GM18861 (cell line): ENCODE data around the gene COL6A2.
"Not testable (repeated sequence)": the region's sequence is repeated elsewhere in the genome, so short reads cannot be mapped to it uniquely, and the experiment has no call there.

ENCODE experiments used
- ATAC-seq: cut with Tn5 transposase; IDR thresholded peaks from one replicate; pipeline ENCODE4 v1.9.1; 2021; ENCODE audit not compliant: unreplicated experiment

The COL6A2 gene

DNA sequence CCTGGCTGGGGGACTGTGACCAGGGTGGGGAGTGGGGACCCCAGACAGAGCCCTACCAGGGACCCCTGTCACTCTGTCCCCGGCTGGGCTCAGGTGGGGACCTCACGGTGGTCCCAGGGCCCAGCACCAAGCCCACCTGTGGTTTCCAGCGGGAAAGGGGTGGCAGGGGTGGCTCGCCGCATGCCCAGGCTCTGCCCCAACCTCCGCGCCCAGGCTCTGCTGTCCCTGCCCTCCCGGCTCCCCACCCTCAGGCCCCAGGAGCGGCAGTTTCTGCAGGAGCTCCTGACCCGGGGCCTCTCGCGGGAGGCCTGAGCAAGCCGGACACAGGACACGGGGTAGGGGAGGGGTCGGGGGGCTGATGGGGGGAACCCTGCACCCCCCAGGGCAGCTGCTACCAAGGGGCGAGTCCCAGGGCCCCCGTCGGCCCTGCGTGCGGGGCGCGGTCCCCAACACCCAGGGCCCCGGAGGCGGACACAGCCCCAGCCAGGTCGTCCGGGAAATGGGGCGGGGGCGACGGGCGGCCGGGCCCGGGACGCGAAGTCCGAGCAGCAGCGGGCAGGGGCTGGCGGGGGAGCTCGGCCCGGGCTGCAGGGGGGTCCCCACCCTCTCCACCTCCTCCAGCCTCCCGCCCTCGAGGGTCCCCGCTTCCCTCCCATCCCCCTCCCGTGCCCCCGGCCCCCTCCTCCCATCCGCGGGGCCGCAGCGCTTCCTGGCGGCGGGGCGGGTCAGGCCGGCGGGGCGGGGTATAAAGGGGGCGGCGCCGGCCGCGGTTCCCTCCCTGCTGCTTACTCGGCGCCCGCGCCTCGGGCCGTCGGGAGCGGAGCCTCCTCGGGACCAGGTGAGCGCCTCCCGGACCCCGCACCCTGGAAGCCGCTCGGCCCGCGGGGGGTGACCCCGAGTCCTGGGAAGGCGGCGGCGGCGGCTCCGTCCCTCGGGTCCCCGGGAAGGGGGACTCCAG, at the start of gene COL6A2:
TSS of gene COL6A2 (plus strand) at position 777 of the 958 bp plus-strand sequence.
- ATAC-seq = no peak

DNA sequence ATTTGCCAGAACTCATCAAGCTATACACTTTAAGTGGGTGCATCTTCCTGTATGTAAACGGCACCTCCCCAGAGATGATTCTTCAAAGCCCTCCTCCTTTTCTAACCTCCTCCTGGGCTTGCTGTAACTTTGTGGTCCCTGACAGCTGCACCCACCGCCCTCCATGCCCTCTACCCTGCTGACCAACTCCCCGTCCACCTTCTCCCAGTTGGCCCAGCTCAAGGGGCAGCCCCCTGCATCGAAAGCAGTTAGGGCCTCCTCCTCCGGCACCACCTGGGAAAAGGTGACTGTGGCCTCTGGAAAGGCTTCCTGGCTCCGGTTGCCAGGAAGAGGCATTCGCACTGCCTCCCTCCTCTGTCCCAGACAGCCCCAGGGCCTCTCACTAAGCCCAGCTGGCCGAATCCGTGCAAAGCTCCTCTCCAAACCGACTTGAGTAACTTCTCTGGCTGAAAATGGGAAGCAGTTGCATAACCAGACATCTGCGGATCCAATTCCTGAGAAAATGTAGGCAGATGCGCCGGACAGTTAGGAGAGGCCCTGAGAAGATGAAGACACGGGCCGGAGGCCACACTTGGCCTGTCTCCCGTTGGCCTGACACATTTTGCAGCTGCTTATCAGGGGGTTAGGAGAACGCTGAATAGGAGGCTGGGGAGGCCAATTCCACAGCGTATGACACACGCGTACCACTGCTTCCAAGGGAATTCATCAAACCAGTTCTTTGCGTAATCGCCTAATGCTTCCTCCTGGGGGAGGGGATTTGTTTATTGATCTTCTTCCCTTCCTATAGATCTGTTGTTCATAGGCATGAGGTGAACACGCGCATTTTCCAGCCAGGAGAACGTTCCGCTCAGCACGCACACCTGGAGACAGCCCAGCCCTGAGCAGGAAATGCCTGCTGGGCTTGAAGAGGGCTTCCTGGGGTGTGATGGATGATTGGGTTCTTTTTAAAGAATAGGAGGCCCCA, 48.7 kb upstream of the COL6A2 start:
- no peak for ATAC-seq

DNA sequence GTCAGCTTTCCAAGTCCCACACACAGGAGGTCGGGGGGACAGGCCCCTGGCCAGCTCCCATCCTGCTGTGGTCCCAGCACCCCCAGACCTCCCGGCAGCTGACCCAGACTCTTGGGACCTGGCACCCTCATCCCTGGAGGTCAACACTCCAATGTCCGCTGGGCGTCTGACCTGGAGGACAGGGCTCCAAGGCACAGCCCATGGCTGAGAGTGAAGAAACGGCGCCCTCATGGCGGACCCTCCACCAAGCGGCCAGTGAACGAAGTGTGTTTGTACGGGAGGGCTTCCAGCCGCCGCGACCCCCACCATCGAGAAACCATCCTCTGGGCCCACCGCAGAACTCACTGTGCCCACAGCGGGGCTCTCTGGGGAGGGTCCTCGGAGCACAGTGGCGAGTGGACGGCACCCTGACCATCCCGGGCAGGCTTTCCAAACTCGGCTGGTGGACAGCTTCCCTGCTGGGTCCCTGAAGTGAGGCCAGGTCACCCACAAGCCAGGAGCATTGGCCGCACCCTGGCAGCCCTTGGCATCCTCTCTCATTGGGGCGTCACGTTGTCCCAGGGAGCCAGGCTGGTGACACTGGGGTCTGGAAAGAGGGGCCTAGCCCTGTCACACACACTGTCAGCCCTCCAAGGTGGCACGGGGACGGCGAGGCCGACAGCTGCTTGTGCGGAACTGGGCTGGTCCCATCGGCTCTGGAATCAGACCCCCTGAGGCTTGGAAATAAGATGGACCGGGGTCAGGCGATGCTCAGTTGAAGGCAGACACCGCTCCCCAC, 47.8 kb upstream of the COL6A2 start:
- no peak for ATAC-seq

DNA sequence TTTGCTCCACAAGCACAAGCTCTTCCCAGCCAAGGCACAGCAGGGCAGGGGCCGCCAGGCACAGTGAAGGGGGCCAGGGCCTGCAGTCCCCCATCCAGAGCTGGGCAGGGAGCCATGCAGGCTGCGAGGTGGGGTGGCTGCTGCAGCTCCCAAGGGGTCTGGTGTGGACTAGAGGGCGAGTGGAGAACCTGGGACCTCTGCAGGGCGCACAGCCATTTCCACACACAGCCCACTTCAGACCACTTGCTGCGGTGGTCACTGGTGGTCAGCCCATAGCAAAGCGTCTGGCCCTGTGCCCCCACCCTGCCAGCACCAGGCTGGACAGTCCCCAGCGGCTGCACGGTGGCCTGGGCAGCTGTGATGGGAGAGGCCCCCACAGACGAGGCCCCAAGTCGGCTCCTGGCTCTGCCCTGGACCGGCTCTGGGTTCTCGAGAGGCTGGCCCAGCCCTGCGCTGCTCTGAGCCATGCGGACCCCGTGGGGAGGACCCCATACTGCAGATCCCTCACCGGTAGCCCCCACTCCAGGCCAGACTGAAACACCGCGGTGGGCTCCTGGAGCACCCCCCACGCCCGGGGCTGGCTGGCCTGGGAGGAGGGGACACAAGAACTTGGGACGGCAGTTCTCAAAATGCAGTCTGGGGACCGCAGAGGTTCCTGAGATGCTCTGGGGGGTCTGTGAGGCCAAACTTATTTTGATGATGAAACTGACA, 47.1 kb upstream of the COL6A2 start:
- ATAC-seq = no peak

DNA sequence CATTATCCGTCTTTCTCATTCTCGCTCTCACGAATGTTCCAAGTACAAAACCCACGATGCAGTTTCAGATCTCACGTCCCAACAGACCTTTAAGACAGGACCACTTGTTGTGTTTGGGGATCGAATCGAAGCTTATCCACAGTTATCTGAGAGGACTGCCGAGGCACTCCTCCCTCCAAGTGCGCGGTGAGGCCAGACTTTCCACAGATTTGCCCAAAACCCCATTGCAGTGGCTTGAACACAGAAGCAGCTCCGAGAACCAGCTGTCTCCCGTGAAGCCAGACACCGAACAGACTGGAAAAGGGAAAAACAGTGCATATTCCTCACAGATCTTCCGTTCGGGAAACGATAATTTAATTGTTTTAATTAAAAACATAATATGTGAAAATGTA, 46.5 kb upstream of the COL6A2 start:
- ATAC-seq = no peak

DNA sequence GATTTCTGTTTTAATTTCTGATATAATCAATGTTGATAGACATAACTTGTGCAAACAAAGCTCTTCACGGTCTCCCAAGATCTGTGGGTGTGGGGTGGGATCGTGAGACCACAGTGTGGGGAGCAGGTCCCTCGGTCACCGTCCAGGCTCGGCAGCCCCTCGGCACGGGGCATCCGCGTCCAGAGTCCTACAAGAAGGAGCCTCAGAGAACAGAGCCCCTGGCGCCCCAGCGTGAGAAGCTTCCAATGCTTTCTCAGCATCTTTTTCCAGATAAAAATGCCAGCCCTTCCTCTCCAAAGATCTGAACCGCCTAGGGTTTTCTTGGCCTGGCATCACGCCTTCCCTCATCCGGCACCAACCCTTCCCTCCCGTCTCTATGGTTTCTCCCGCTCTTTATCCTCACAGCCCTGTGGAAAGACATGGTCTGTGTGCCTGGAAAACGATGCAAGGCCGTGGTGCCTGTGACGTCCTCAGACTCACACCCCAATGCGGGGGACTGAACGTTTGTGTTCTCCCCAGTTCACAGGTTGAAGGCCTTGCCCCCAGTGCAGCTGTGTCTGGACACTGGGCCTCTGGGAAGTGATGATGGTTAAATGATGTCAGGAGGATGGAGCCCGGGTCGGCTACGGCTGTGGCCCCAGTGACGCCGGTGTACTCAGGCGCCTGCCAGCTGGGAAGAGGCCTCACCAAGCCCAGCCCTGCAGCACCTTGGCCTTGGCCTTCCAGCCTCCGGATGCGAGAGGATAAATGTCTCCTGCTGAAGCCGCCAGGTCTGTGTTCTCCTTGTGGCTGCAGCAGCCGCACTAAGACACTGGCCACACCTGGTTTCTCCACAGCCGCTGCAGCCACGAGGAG, 45.9 kb upstream of the COL6A2 start:
- no peak for ATAC-seq

DNA sequence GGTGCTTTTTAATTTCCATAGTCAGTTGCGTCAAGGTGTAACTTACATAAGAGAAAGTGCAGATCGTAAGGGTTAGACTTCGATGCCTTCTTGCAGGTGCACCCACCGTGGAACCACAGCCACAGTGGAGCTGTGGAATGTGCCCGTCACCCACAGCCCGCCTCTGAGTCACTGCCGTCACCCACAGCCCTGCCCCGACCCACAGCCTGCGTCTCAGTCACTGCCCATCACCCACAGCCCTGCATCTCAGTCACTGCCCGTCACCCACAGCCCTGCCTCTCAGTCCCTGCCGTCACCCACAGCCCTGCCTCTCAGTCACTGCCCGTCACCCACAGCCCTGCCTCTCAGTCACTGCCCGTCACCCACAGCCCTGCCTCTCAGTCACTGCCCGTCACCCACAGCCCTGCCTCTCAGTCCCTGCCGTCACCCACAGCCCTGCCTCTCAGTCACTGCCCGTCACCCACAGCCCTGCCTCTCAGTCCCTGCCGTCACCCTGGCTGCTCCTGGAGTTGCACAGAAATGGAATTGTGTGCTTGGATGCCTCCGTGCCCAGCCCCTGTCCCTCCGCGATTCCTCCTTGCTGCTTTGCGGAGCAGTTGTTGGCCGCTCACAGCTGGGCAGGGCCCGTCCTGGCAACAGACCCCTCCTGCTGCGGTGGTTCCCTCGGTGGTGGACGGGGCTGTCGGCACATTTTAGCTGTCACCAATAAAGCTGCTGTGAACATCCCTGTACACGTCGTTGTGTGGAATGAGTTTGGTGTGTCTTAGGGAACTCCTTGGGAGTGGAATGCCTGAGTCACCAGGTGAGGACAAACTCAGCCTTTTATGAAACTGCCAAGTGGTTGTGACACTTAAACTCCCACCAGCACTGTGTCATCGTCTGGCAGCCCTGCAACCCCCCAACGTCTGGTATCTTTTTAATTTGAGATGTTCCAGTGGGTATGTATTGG, 44.9 kb upstream of the COL6A2 start:
- no peak for ATAC-seq

DNA sequence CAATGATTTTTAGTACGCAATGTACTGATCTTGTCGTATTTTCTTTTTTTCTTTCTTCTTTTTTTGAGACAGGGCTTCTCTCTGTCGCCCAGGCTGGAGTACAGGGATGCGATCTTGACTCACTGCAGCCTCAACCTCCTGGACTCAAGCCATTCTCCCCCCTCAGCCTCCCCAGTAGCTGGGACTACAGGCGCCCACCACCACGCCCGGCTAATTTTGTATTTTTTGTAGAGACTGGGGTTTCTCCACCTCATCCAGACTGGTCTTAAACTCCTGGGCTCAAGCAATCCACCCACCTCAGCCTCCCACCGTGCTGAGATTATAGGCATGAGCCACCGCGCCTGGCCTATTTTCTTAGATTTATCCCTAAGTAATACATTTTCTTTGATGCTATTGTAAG, 43.9 kb upstream of the COL6A2 start:
- no peak for ATAC-seq

DNA sequence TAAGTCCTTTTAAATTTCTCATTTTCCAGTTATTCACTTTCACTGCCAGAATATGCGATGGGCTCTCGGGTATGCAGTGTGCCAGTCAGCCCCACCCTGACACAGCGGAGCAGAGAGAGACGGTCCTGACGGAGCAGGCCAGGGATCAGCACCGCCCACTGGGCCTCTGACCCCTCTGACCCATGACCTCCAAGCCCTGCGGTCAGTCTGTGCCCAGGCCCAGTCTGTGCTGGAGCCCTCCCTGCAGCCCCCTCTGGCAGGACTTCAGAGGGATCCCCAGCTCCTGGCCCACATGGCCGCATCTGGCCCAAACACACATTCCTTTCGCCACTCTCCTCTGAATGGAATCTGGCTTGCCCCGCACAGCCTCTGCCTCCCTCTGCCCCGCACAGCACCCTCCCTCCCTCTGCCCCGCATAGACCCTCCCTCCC, 43.4 kb upstream of the COL6A2 start:
- no peak for ATAC-seq

DNA sequence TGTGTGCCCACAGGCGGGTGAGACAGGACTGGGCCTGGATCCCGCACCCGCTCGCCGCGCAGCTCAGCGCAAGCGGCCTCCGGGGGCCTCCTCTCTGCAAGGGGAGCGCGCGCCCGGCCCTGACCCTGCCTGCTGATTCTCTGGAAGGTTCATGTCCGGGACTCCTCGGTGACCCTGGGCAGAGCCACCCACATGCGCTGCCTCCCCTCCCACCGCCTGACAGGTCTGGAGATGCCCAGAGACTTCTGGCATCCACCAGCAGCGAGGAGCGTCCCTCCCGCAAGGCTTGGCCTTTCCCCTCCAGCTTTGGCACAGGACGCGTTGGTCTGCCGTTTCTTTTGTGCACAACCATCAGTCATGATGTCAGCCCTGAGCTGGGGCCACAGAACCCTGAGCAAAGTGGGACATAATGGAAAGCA, 42.0 kb upstream of the COL6A2 start:
- ATAC-seq = no peak

DNA sequence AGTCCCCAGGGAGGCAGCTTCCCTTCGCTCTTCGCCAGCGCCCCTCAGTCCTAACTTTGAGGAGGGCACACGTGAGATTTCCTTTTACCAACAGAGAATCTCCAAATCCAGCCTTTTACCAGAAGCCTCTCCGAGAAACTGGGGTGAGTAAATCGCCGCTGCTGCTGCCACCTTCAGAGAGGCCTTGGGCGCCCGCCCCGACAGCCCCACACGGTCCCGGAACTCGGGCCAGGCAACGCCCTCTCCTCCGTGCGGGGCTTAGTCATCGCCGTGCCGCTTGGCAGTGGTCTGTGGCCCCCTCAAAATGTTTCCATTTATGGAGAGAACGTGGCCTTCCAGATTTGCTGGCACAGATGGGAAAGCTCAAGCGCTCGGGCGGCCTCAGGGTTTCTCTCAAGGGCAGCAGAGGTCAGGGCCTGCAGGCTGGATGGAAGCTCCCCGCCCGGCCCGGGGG, 41.4 kb upstream of the COL6A2 start:
- no peak for ATAC-seq

DNA sequence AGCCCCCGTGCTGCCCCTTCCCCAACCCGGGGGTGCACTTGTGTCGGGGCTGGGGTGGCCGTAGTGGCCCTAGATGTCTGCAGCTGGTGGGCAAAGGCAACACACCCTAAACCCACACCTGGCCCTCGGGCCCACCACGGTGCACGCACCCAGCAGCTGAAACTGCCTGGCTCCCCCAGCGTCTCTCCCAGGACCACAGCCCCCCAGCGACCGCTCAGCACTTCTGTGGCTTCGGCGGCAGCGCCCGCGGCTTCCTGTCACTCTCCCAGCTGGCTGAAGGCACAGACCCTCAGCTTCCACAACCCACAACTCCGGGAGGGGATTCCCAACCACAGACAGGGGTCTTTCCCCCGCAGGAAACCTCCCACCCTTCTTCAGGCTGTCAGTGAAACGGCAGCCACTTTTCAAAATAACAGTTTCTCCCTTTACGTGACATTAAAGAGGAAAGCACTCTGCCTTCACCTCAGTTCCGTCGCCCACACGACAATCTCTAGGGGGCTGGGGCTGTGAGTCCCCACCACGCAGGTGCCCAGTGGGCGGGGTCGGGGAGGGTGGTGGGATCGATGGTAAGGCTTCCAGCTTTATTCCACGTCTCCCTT, 40.7 kb upstream of the COL6A2 start:
- no peak for ATAC-seq

DNA sequence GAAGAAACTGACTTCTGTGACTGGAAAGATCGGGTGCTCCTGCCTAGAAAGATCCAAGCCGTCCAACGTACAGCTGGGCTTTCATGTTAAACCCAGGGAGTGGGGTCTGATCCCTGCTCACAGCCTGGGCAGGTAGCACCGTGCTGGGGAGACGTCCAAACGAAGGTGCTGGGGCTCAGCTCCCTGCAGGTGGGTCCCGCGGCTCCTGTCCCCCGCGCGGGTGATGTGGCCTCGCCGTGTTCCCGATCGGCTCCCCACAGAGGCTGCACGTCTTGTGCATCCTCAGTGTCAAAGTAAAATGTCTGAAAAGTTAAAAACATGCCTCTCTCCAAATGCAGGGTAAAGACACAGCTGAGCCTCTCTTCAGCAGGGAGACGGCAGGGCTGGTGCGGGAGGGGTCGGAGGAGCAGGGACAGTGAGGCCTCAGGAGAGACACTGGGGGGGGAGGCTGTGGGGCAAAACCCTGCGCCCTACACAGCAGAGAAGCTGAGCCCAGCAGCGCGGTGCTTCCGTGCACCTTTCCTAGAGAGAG, 40.1 kb upstream of the COL6A2 start:
- no peak for ATAC-seq

DNA sequence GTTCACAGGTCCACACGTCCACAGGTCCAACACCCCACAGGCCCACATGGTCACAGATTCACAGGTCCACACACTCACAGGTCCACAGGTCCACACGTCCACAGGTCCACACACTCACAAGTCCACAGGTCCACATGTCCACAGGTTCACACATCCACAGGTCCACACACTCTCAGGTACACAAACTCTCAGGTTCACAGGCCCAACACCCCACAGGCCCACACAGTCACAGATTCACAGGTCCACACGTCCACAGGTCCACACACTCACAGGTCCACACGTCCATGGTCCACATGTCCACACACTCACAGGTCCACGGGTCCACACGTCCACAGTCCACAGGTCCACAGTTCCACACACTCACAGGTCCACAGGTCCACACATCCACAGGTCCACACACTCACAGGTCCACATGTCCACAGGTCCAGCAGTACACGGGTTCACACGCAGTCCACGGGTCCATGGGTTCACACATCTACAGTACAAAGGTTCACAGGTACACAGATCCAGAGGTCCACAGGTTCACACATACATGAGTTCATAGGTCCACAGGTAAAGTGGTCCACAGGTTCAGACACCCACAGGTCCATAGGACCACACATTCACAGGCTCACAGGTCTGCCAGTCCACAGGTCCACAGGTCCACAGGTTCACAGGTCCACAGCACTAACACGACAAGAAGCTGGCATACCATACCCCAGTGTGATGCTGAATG, 39.3 kb upstream of the COL6A2 start:
- no peak for ATAC-seq

DNA sequence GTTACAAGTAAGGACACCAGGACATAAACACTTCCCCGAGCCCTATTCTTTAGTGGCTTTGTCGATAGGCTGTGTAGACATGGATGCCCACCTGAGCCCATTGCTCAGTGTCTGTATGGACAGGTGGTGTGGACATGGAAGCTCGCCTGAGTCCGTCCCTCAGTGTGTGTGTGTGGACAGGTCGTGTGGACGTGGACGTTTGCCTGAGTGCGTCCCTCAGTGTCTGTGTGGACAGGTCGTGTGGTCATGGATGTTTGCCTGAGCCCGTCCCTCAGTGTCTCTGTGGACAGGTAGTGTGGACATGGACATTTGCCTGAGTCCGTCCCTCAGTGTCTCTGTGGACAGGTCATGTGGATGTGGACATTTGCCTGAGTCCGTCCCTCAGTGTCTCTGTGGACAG, 38.7 kb upstream of the COL6A2 start:
- no peak for ATAC-seq

DNA sequence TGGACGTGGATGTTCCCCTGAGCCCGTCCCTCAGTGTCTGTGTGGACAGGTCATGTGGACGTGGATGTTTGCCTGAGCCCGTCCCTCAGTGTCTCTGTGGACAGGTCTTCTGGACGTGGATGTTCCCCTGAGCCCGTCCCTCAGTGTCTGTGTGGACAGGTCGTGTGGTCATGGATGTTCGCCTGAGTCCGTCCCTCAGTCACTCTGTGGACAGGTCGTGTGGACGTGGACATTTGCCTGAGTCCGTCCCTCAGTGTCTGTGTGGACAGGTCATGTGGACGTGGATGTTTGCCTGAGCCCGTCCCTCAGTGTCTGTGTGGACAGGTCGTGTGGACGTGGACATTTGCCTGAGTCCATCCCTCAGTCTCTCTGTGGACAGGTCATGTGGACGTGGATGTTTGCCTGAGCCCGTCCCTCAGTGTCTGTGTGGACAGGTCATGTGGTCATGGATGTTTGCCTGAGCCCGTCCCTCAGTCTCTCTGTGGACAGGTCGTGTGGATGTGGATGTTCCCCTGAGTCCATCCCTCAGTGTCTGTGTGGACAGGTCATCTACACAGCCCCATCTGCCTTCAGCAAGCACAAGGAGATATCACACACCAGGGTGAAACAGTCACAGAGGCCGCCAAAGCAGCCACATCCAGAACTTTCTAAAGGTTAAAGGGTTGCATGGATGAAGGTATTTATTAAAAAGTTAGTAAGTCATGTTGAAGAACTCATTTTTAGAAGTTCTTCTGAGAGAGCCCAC, 38.0 kb upstream of the COL6A2 start:
- ATAC-seq = not testable (repeated sequence)
